Heart left ventricle (tissue), 16 donors: ENCODE measurements around the gene HIGD1A. TPM values are rescaled to one million over a fixed set of nuclear protein-coding genes. Genes with fewer than 3 reads are reported as not detected.

Experiments used
- ATAC-seq, 4 donors: fragments of 200-7000 bp; cut with Tn5 transposase; one replicate each; pipeline ENCODE4 v1.9.1; 2020 to 2022; ENCODE audit warnings: moderate library complexity in 4 of 4, mild to moderate bottlenecking in 3 of 4, moderate number of reproducible peaks in 1 of 4
- DNase-seq, 5 donors: peaks; one replicate each; pipeline ENCODE4 v3.0.0-alpha.2; 2020
- H3K27ac ChIP-seq, 12 donors: fragments of 200-600 bp; sonication (generic) in 4 of 12; one replicate each; pipeline versions ENCODE4 v1.5.0 to v1.8.0; 2016 to 2022; ENCODE audit warnings: mild to moderate bottlenecking in 2 of 12
- H3K27me3 ChIP-seq, 9 donors: fragments of 200-600 bp; sonication (generic) in 2 of 9; one replicate each; pipeline versions ENCODE4 v1.5.1 to v1.8.0; 2016 to 2022; ENCODE audit warnings: mild to moderate bottlenecking in 3 of 9
- H3K36me3 ChIP-seq, 9 donors: fragments of 200-600 bp; sonication (generic) in 2 of 9; one replicate each; pipeline versions ENCODE4 v1.5.0 to v1.8.0; 2018 to 2022; ENCODE audit warnings: mild to moderate bottlenecking in 2 of 9
- H3K4me1 ChIP-seq, 12 donors: fragments of 200-600 bp; sonication (generic) in 4 of 12; one replicate each; pipeline versions ENCODE4 v1.5.0 to v1.8.0; 2016 to 2022; ENCODE audit warnings: mild to moderate bottlenecking in 3 of 12
- H3K4me3 ChIP-seq, 12 donors: fragments of 200-600 bp; sonication (generic) in 4 of 12; one replicate each; pipeline versions ENCODE4 v1.5.0 to v1.8.0; 2017 to 2022; ENCODE audit warnings: mild to moderate bottlenecking in 9 of 12, moderate library complexity in 4 of 12
- H3K9me3 ChIP-seq, 12 donors: fragments of 200-600 bp; sonication (generic) in 4 of 12; one replicate each; pipeline versions ENCODE4 v1.5.0 to v1.8.0; 2016 to 2022; ENCODE audit warnings: mild to moderate bottlenecking in 1 of 12
- CTCF ChIP-seq, 12 donors: fragments of 200-600 bp; sonication (generic) in 4 of 12; IDR thresholded peaks; one replicate each; pipeline versions ENCODE4 v1.5.0 to v1.8.0; 2018 to 2022; ENCODE audit warnings: antibody characterized with exemption in 12 of 12, mild to moderate bottlenecking in 5 of 12
- POLR2A ChIP-seq, 2 donors: fragments of 450-650 bp; IDR thresholded peaks; one replicate each; pipeline ENCODE4 v1.6.1; 2017; ENCODE audit warnings: antibody characterized with exemption in 2 of 2, mild to moderate bottlenecking in 2 of 2, moderate library complexity in 2 of 2
- WGBS, 4 donors: extraction: QIAGEN DNeasy Blood & Tissue Kit in 2 of 4; methylation state at CpG; one replicate each; pipeline versions ENCODE4 v1.1.5 to v1.1.7; 2013 to 2018; 5-methylcytosine and 5-hydroxymethylcytosine counted together
- intact Hi-C, 10 donors: fragments of 100-400 bp; cut with DNase I; formaldehyde crosslinking; loops; one replicate each; pipeline versions ENCODE4 v1.11.1 to v1.14.2; 2022
- polyA plus RNA-seq, 2 donors: library from polyadenylated mRNA; stranded (reverse); fragments of 200-250 nt; gene quantifications; one replicate each; pipeline ENCODE4 v1.2.3, GENCODE V29; 2013
- total RNA-seq, 9 donors: library from RNA; depleted of rRNA in 2 of 9; stranded (reverse); fragments of >200 nt in 2 of 9; fragmentation: NEBNext Ultra II Directional in 3 of 9; extraction: Animal tissue kit (Norgen Biotek cat#: 25700) in 3 of 9; gene quantifications; one replicate each; pipeline versions ENCODE4 v1.1.0 to v1.2.4, GENCODE V29; 2016 to 2023
- donor health status: ischemic (EF 13 %, LVEDD 7.1; RV severe dilation, severe dysfunction).
- donor health status: healthy with polysubstance abuse.
- donor health status: DM: no; HTN: yes; CAD: no.
- donor health status: DM: no; HTN: no; CAD: no.
- donor health status: ischemic (EF 25% LVEDD 6.9; RV normal size, moderate dysfunction).
- donor health status: ischemic (EF 25% LVEDD 5.7; RV mildly dilated, moderate dysfunction).
- donor health status: healthy.
- donor health status: DM: yes; HTN: yes; CAD: no.
- donor health status: ischemic (EF 35%, LVEDD 5.7; RV mildly dilated, moderate dysfunction).
- donor health status: nonischemic (EF 11% LVEDD 7.7; RV severe dilation, severe dysfunction).
- donor health status: DM: yes; HTN: yes; CAD: no.
- donor health status: PGD.
- donor health status: ischemic (EF 29% LVEDD 5.4; RV normal size, mild dysfunction).
- donor health status: nonischemic (EF 23%, LVEDD 6.1; RV moderate dilation, normal function).

The HIGD1A gene
- total and polyA plus RNA-seq, 11 donors, result 170 to 497 (median 313) TPM

- Histone ChIP-seq H3K27ac (no peak overlapping the region), H3K9me3 (no peaks in the 10 kb centered on the region), H3K27me3 (no peaks in the 10 kb centered on the region), H3K36me3 (no peaks in the 10 kb centered on the region), H3K4me1 (peaks cover 0 to 6% (median 0%) of the 10 kb centered on the region in 12 donors), H3K4me3 (no peak overlapping the region)
- intact Hi-C loops, result loop anchor here in 1 of 10 donors (5.0 kb wide), 1 partner anchor 44 kb away; no protein-coding TSS in a partner anchor
- no peak for DNase-seq
- TF ChIP-seq POLR2A (IDR thresholded peaks at IDR 0.05) (no peak), CTCF (IDR thresholded peaks at IDR 0.05) (no peak)
- ATAC-seq, result no peak
Measured at GRCh38 chr3:42826141-42826540, 21.9 kb upstream of the HIGD1A start.

- DNase-seq (no peak), ATAC-seq (no peak)
- TF ChIP-seq CTCF (IDR thresholded peaks at IDR 0.05) (no peak), POLR2A (IDR thresholded peaks at IDR 0.05) (no peak)
- Histone ChIP-seq H3K4me3 (no peak overlapping the region), H3K36me3 (no peaks in the 10 kb centered on the region), H3K9me3 (no peaks in the 10 kb centered on the region), H3K27me3 (no peaks in the 10 kb centered on the region), H3K4me1 (no peaks in the 10 kb centered on the region), H3K27ac (no peak overlapping the region)
- 66 to 75% (median 73%) methylated on average over 2 of the region's 2 CpGs for WGBS, 4 donors
- intact Hi-C loops, result no loop called here
Measured at GRCh38 chr3:42823351-42823750, 19.1 kb upstream of the HIGD1A start.

- DNase-seq, result no peak
- H3K36me3 ChIP-seq, result no peaks in the 10 kb centered on the region
- no peaks in the 10 kb centered on the region for H3K4me1 ChIP-seq
- no peak for ATAC-seq
- H3K27ac ChIP-seq, result no peak overlapping the region
- TF ChIP-seq CTCF (IDR thresholded peaks at IDR 0.05) (no peak), POLR2A (IDR thresholded peaks at IDR 0.05) (no peak)
- intact Hi-C loops, result no loop called here
- no peaks in the 10 kb centered on the region for H3K9me3 ChIP-seq
- WGBS, 4 donors, result 93 to 95% (median 94%) methylated on average over 3 of the region's 3 CpGs
- H3K4me3 ChIP-seq, result no peak overlapping the region
- H3K27me3 ChIP-seq, result no peaks in the 10 kb centered on the region
Measured at GRCh38 chr3:42822828-42823227, 18.5 kb upstream of the HIGD1A start.

GRCh38 chr3:42820746-42821051, 16.4 kb upstream of the HIGD1A start:
- no peak overlapping the region for H3K4me3 ChIP-seq
- H3K36me3 ChIP-seq, result no peaks in the 10 kb centered on the region
- no peak overlapping the region for H3K27ac ChIP-seq
- H3K4me1 ChIP-seq, result peaks cover 0 to 2% (median 0%) of the 10 kb centered on the region in 12 donors
- 80 to 99% (median 93%) methylated on average over 6 of the region's 6 CpGs for WGBS, 4 donors
- H3K9me3 ChIP-seq, result no peaks in the 10 kb centered on the region
- intact Hi-C loops, result no loop called here
- no peak for TF ChIP-seq POLR2A (IDR thresholded peaks at IDR 0.05)
- TF ChIP-seq CTCF (IDR thresholded peaks at IDR 0.05), result no peak
- no peaks in the 10 kb centered on the region for H3K27me3 ChIP-seq
- DNase-seq (no peak), ATAC-seq (no peak)
